ENCODE measurements around the gene HACD3.
A peak's percentile ranks its signal among the peaks of the same experiment; 100 is the strongest.

Gene HACD3

GRCh38 chr15:65559941-65560340 is 29.7 kb downstream of the HACD3 start:
- Mint-ChIP-seq H3K4me3 (no peak overlapping the region), H3K4me1 (ENCODE audit: low read depth) (peaks cover 2% of the 10 kb centered on the region), H3K36me3 (ENCODE audit: low read depth) (peaks cover 30% of the 10 kb centered on the region), H3K27me3 (ENCODE audit: low read depth) (no peaks in the 10 kb centered on the region), H3K9me3 (no peaks in the 10 kb centered on the region), H3K27ac (no peak overlapping the region)

GRCh38 chr15:65561934-65562333 is 31.7 kb downstream of the HACD3 start:
- Mint-ChIP-seq H3K9me3 (no peaks in the 10 kb centered on the region), H3K4me3 (no peak overlapping the region), H3K27ac (no peak overlapping the region), H3K36me3 (ENCODE audit: low read depth) (peaks cover 34% of the 10 kb centered on the region), H3K27me3 (ENCODE audit: low read depth) (no peaks in the 10 kb centered on the region), H3K4me1 (ENCODE audit: low read depth) (no peaks in the 10 kb centered on the region)

- Mint-ChIP-seq H3K36me3 (ENCODE audit: low read depth) (peaks cover 23% of the 10 kb centered on the region), H3K9me3 (no peaks in the 10 kb centered on the region), H3K4me1 (ENCODE audit: low read depth) (no peaks in the 10 kb centered on the region), H3K27ac (no peak overlapping the region), H3K4me3 (no peak overlapping the region), H3K27me3 (ENCODE audit: low read depth) (no peaks in the 10 kb centered on the region)
Observed at GRCh38 chr15:65569728-65570127, 39.5 kb downstream of the HACD3 start.

- H3K27me3 Mint-ChIP-seq (ENCODE audit: low read depth), result no peaks in the 10 kb centered on the region
- peaks cover 16% of the 10 kb centered on the region for H3K36me3 Mint-ChIP-seq (ENCODE audit: low read depth)
- no peaks in the 10 kb centered on the region for H3K4me1 Mint-ChIP-seq (ENCODE audit: low read depth)
- H3K4me3 Mint-ChIP-seq, result no peak overlapping the region
- no peaks in the 10 kb centered on the region for H3K9me3 Mint-ChIP-seq
- no peak overlapping the region for H3K27ac Mint-ChIP-seq
Observed at GRCh38 chr15:65571971-65572370, 41.7 kb downstream of the HACD3 start.

GRCh38 chr15:65576664-65577063 is 46.4 kb downstream of the HACD3 start:
- Mint-ChIP-seq H3K4me3 (no peak overlapping the region), H3K9me3 (no peaks in the 10 kb centered on the region), H3K4me1 (ENCODE audit: low read depth) (peaks cover 4% of the 10 kb centered on the region), H3K27me3 (ENCODE audit: low read depth) (no peaks in the 10 kb centered on the region), H3K36me3 (ENCODE audit: low read depth) (peaks cover 30% of the 10 kb centered on the region), H3K27ac (no peak overlapping the region)

DNA sequence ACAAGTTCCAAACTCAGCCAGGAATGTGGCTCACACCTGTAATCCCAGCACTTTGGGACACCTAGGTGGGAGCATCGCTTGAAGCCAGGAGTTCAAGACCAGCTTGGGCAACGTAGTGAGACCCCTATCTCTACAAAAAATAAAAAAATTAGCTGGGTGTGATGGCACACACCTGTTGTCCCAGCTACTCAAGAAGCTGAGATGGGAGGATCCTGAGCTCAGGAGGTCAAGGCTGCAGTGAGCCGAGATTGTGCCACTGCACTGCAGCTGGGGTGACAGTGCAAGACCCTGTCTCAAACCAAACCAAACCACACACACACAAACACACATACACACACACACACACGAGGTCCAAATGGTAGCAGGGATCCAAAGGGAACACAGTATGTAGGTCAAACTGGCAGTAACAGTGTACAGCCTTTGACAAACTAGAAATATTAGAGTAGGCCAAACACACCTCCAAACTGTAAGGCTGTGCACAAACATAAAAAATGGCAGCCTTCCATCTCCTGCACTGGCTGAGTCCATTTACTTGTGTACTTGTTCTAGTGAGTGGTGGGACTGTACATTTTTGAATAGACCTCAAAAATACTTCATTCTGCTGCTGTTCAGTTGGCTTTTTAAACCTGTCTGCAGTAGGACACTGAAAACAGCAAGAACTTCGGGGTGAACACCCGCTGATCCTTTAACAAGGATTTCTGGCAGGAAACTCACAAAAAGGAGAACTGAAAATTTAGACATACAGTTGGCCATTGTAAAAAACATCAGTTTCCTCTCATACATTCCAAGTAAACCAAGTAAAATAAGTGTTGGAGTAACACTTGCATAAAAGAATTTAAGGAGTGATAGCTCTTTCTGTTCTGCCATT is 47.1 kb downstream of the HACD3 start:
- Mint-ChIP-seq H3K27ac (no peak overlapping the region), H3K36me3 (ENCODE audit: low read depth) (peaks cover 37% of the 10 kb centered on the region), H3K4me3 (no peak overlapping the region), H3K27me3 (ENCODE audit: low read depth) (no peaks in the 10 kb centered on the region), H3K4me1 (ENCODE audit: low read depth) (peaks cover 7% of the 10 kb centered on the region), H3K9me3 (no peaks in the 10 kb centered on the region)

DNA sequence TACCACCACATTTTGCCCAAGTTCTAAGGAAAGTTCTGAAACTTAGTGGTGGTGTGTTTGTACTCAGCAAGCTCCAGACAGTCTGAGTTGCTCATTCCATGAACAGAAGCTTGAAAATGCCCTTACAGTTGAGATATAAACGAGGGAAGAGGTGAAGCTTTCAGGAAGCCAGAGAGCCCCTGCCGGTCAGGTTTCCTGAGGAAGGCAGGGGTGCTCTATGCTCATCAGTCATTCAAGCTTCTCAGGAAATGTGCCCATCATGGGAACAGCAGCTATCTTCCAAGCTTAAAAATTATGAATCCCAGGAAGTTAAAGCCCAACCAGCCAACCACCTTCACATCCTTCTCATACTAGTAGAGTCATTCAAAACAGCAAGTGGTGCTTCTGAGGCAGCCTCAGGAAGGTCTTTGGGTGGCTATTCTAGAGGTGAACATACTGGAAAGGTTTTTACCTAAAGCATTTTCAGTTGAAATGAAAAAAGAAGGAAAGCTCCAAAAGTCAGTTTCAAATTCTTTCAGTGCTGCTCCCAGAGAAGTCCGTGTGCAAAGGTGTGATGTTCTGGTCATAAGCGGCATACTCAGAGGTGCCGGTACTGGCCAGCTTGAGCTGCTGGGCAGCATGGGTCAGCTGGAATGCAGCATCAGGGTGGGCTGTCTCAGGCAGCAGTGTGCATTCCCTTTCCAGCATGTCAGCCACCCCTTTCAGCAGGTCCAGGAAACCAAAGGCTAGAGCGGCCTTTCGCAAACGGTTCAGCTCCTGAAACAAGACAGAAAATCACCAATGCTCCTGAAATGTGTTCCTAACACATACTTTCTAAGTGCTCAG is 48.9 kb downstream of the HACD3 start:
- Mint-ChIP-seq H3K4me3 (no peak overlapping the region), H3K36me3 (ENCODE audit: low read depth) (peaks cover 45% of the 10 kb centered on the region), H3K9me3 (no peaks in the 10 kb centered on the region), H3K27me3 (ENCODE audit: low read depth) (no peaks in the 10 kb centered on the region), H3K27ac (peak overlapping the region; percentile 6), H3K4me1 (ENCODE audit: low read depth) (peaks cover 17% of the 10 kb centered on the region)

DNA sequence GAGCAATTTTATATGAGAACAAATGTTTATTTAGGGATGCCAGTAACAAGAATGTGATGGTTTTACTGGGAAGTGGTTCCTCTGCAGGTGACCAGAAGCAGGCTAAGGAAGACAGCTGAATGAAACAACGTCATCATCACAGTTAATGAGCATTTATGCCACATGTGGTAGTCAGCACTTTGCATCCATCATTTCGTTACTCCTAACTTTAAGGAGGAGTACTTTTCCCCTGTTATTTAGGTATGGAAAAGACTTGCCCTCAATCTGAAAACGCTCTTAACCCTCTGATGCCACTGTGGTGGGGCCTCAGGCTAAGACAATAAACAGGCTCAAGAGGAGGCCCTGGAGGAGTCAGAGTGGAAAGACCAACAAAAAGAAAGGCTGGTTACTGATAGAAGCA is 49.5 kb downstream of the HACD3 start:
- Mint-ChIP-seq H3K27me3 (ENCODE audit: low read depth) (no peaks in the 10 kb centered on the region), H3K27ac (no peak overlapping the region), H3K4me3 (no peak overlapping the region), H3K9me3 (no peaks in the 10 kb centered on the region), H3K4me1 (ENCODE audit: low read depth) (peaks cover 23% of the 10 kb centered on the region), H3K36me3 (ENCODE audit: low read depth) (peaks cover 45% of the 10 kb centered on the region)

DNA sequence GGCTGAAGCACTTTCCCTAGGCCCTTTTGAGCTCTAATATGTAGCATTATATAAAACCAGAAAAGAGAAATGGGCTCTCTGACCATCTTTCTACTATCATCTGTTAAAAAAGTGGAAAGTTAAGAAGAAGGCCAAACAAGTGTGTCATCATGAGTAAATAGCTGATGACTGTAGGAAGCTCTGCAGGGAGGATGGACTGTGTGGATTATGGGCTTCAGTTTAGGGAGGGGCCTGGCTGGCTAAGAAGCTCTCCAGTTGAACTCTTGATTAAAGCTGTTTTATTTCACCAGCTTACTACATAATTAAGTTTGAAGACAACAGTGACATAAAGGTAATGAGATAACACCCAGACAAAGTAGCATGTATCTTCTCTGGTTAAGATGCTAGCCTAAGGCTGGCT is 50.0 kb downstream of the HACD3 start:
- Mint-ChIP-seq H3K4me1 (ENCODE audit: low read depth) (peaks cover 23% of the 10 kb centered on the region), H3K9me3 (no peaks in the 10 kb centered on the region), H3K27me3 (ENCODE audit: low read depth) (no peaks in the 10 kb centered on the region), H3K36me3 (ENCODE audit: low read depth) (peaks cover 46% of the 10 kb centered on the region), H3K4me3 (no peak overlapping the region), H3K27ac (peak overlapping the region; percentile 22)

- Mint-ChIP-seq H3K9me3 (no peaks in the 10 kb centered on the region), H3K27ac (peak overlapping the region; percentile 84), H3K36me3 (ENCODE audit: low read depth) (peaks cover 46% of the 10 kb centered on the region), H3K27me3 (ENCODE audit: low read depth) (no peaks in the 10 kb centered on the region), H3K4me3 (peak overlapping the region; percentile 42), H3K4me1 (ENCODE audit: low read depth) (peaks cover 25% of the 10 kb centered on the region)
Observed at GRCh38 chr15:65583701-65584100, 53.4 kb downstream of the HACD3 start.

DNA sequence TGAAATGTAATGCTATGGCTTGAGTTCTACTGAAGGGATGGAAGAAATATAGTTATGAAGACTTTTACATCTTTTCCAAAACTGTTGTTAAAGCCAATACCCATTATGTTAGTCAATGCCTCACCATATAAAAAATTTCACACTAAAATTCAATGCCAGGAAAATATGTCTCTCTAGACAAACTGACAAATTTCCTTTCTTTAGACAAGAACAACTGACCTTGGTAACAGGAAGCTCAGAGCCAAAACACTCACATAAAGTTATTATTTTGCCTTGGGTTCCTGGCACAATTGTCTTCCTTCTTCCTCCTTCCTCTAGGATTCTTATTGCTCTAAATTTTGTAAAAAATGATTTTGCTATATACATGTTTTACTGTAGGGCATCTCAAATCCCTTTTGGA is 54.0 kb downstream of the HACD3 start:
- no peaks in the 10 kb centered on the region for H3K27me3 Mint-ChIP-seq (ENCODE audit: low read depth)
- no peaks in the 10 kb centered on the region for H3K9me3 Mint-ChIP-seq
- H3K36me3 Mint-ChIP-seq (ENCODE audit: low read depth), result peaks cover 40% of the 10 kb centered on the region
- H3K4me3 Mint-ChIP-seq, result peak overlapping the region; percentile 53
- H3K4me1 Mint-ChIP-seq (ENCODE audit: low read depth), result peaks cover 25% of the 10 kb centered on the region
- peak overlapping the region; percentile 84 for H3K27ac Mint-ChIP-seq

GRCh38 chr15:65587094-65587493 is 56.8 kb downstream of the HACD3 start:
- Mint-ChIP-seq H3K27ac (no peak overlapping the region), H3K4me1 (ENCODE audit: low read depth) (peaks cover 24% of the 10 kb centered on the region), H3K9me3 (no peaks in the 10 kb centered on the region), H3K27me3 (ENCODE audit: low read depth) (no peaks in the 10 kb centered on the region), H3K36me3 (ENCODE audit: low read depth) (peaks cover 55% of the 10 kb centered on the region), H3K4me3 (no peak overlapping the region)

DNA sequence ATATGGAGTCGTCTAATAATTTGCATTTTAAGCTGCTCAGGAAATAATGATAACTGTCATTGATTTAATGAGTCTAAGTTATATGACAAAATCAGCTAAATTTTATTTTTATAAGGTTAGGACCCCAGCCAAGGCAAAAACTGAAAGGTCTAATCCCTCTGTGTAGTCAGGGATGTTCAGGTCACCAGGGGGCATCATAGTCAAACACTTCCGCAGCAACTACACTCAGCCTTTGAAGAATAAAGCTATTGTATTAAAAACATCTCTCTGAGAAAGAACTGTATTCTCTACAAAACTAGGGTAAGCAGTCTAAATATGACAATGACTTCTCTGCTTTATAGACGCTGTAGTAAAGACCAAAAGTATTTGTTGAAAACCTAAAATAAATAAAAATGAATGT is 65.7 kb downstream of the HACD3 start:
- Mint-ChIP-seq H3K27ac (no peak overlapping the region), H3K4me1 (ENCODE audit: low read depth) (peaks cover 2% of the 10 kb centered on the region), H3K9me3 (no peaks in the 10 kb centered on the region), H3K27me3 (ENCODE audit: low read depth) (no peaks in the 10 kb centered on the region), H3K4me3 (no peak overlapping the region), H3K36me3 (ENCODE audit: low read depth) (peaks cover 32% of the 10 kb centered on the region)

GRCh38 chr15:65598468-65598867 is 68.2 kb downstream of the HACD3 start:
- no peaks in the 10 kb centered on the region for H3K27me3 Mint-ChIP-seq (ENCODE audit: low read depth)
- no peak overlapping the region for H3K27ac Mint-ChIP-seq
- H3K36me3 Mint-ChIP-seq (ENCODE audit: low read depth), result peaks cover 22% of the 10 kb centered on the region
- H3K4me1 Mint-ChIP-seq (ENCODE audit: low read depth), result peaks cover 2% of the 10 kb centered on the region
- H3K4me3 Mint-ChIP-seq, result no peak overlapping the region
- no peaks in the 10 kb centered on the region for H3K9me3 Mint-ChIP-seq

GRCh38 chr15:65599677-65600076 is 69.4 kb downstream of the HACD3 start:
- Mint-ChIP-seq H3K27me3 (ENCODE audit: low read depth) (no peaks in the 10 kb centered on the region), H3K36me3 (ENCODE audit: low read depth) (peaks cover 23% of the 10 kb centered on the region), H3K4me3 (no peak overlapping the region), H3K9me3 (no peaks in the 10 kb centered on the region), H3K27ac (no peak overlapping the region), H3K4me1 (ENCODE audit: low read depth) (peaks cover 2% of the 10 kb centered on the region)
